ENCODE results near the gene PPT1. TPM values are rescaled to one million over a fixed set of nuclear protein-coding genes. Genes with fewer than 3 reads are reported as not detected.

Gene PPT1
- total RNA-seq = 37.7 TPM
- long read RNA-seq, full-length matches to known transcripts = 111 of 114 reads
- long read RNA-seq, partial matches to known transcripts = 1 of 114 reads
- long read RNA-seq, other reads (novel, unspliced or antisense) = 2 of 114 reads

DNA sequence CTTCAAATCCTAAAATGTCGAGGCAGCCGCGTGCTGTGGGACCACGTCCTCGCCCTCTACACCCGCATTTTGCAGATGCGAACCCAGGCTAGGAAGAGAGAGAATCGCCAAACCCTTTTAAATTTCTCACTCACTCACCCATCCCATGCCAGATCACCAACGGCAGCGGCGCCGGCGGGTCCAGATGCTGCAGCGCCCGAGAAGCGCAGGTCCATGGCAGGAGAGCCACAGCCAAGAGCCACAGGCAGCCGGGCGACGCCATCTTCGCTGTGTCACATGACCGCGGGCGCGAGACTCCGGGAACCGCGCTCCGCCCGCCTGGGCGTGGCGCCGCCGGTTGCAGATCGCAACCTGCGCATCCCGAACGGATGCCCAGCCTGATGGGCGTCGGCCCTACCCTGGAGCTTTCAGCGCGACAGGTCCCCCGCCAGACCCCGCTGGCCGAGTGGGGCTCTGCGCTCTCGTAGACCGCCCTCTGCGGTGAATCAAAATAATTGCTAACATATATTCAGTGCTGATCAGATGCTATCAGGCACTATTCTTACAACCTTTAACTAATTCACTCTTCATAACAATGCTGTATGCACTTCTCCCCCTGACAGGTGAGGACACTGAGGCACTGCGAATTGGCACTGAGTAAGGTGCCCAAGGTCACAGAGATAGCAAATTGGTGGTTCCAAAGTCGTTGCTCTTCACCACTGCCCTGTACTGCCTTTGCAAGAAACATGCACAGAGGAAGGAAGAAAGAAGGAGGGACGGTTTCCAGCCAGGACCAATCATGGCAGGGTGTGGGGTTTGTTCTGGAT lies at the start of gene PPT1:
Gene PPT1 (minus strand): TSS at position 276 of the 806 bp plus-strand sequence. CDS start 14 bp downstream, at position 262.
- DNase-seq (peak; percentile 90), ATAC-seq (ENCODE audit: poor library complexity) (peak; percentile 97)
- intact Hi-C loops (cut with DNase I) = no loop called here

DNA sequence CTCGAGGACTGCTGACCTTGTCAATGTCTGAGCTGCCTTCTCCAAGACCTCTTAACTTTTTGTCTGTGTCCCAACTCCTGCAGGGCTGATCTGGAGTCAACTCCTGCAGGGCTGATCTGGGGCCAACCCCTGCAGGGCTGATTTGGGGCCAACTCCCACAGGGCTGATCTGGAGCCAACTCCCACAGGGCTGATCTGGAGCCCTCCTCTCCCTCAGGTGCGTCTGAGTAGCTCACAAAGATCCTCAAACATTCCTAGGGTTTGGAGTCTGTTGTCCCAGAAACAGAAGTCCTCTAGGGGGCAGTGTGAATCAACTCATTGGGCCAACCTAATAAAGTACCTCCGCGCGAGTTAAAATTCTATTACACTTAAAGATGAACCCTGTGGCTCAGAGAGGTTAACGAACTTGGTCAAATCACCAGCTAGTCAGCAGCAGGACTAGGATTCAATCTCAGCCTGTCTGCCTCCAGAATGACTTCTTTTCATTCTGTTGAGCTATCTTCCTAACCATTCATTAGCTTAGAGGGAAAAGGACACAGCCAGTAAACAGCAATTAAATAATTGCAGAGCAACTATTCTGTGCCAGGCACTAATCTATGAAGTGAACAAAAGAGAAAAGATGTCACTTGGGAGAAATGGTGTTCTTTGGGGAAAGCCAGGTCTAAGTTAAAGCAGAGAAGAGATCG lies 47.0 kb upstream of the PPT1 start:
- DNase-seq (no peak), ATAC-seq (ENCODE audit: poor library complexity) (peak; percentile 78)
- intact Hi-C loops (cut with DNase I) = loop anchor here (2.0 kb wide), 1 partner anchor 195 kb away; no protein-coding TSS in a partner anchor

DNA sequence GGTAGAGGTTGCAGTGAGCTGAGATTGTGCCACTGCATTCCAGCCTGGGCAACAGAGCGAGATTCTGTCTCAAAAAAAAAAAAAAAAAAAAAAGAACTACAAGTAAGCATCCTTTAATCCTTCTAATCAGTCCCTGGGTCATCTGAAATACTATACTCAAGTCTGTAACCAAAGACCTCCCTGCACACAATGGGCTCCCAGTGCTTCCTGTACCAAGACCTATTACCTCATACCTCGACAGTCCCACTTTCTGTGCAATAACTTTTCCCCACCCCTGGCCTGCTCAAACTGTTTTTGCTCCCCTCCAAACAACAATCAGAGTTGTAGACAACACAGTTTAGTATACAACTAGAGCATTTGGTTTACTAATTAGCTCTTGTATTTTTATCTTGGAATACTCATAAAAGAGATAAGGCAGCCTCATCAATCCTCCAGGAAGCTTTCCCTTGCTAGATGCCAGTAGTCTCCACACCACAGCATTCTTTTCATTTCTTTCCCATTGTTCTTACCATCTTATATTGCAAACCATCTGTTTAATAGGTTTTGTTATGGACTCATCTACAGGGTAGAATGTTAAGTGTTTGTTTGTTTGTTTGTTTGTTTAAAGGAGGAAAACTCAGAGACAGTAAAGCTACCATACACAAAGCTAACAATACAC lies 45.0 kb upstream of the PPT1 start:
- intact Hi-C loops (cut with DNase I) = no loop called here
- no peak for DNase-seq
- ATAC-seq (ENCODE audit: poor library complexity) = no peak

DNA sequence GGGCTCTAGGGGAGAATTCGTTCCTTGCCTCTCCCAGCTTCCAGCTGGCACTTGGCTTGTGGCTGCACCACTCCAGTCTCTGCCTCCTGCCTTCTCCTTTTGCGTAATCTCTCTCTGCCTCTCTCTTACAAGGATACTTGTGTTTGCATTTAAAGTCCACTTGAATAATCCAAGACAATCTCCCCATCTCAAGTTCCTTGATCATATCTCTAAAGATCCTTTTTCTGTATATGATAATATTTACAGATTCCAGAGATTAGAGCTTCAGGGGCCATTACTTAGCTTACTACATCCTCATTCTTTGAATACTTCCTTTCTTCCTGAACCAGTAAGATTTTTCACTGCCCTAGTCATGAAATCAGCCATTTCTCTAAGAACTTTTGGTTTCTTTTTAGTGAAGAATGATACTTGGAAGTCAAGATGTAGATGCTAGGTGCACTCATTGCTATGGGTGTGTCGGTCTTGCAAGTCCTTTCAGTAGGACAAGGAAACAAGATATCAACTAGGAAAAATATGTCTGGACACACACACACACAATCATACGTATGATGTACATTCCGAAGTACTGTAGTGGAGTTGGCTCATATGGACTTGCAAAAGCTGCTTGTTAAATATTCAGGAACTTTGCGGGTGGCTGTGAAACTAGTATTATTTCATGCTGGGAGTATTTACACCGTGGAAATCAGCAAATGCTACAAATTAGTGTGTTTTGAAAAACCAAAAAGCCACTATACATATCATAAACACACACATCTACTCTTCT lies 43.3 kb upstream of the PPT1 start:
- DNase-seq = no peak
- intact Hi-C loops (cut with DNase I) = no loop called here
- ATAC-seq (ENCODE audit: poor library complexity) = no peak

DNA sequence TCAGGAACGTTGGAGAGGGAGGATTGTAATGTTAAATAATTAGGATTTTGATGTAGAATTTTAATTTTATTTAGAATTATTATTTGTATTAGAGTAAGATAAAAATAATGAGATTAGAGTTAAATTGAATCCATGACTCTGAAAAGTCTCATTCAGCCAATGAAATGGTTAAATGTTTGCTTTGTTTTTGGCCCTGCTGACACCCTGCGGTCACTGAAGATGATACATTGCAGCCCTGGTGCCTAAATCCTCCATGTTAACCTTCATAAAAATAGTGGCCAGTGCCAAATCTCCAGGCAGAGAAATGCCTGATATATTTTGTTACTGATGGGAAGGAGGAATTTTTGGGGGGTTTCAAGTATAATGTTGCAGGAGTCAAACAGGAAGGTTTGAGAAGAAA lies 36.8 kb upstream of the PPT1 start:
- ATAC-seq (ENCODE audit: poor library complexity) (no peak), DNase-seq (no peak)
- intact Hi-C loops (cut with DNase I) = no loop called here

DNA sequence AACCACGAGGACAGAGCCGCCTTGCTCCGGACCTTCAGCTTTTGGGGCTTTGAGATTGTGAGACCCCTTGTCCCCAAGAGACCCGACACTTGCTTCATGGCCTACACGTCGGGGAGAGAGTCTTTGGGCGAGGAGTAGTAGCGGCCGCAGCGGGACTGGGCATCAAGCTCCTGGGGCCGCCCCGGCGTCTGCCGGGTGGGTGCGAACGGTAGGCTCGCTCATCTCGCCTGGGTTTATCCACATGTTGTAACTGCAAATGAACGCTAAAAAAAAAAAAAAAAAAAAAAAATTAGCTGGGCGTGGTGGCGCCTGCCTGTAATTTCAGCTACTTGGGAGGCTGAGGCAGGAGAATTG lies 36.2 kb upstream of the PPT1 start:
- no peak for ATAC-seq (ENCODE audit: poor library complexity)
- intact Hi-C loops (cut with DNase I) = no loop called here
- DNase-seq = no peak

DNA sequence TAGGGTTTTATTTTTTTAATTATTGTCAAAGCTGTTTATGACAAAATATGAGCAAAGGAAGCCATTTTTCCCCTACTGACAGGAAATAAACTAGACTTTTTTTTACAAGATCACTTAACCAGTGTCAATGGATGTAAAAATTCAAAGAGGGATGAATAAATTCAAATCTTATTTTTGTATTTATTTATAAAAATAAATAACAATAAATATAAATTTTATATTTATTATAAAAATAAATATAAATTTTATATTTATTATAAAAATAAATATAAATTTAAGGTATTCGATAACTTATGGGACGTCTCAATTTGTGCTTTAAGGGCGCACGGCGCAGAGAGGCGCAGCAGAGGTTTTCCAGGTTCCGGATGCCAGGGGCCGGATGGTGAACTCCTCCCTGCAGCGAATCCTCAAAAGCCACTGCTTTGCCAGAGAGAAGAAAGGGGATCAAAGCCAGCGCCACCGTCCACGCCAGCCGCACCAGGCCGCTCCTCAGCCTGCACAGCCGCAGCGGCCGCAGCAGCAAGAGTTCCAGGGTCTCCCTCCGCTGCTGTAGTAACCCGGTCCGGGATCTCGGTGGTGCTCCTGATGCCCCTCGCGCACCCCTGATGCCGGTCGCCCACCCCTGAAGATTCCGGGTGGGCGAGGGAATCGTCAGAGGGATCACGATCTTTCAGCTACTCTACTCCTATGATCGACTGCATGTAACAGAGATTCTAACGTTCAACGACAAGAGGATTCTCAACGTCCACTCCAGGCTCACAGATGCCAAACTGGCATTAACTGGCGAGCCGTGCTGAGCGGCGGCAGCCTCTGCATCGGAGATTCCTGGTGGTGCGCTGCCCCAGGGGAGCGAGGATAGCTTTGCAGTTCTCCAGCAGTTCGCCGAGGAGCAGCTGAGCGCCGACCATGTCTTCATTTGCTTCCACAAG lies 35.6 kb upstream of the PPT1 start:
- ATAC-seq (ENCODE audit: poor library complexity) (no peak), DNase-seq (no peak)
- intact Hi-C loops (cut with DNase I) = no loop called here

DNA sequence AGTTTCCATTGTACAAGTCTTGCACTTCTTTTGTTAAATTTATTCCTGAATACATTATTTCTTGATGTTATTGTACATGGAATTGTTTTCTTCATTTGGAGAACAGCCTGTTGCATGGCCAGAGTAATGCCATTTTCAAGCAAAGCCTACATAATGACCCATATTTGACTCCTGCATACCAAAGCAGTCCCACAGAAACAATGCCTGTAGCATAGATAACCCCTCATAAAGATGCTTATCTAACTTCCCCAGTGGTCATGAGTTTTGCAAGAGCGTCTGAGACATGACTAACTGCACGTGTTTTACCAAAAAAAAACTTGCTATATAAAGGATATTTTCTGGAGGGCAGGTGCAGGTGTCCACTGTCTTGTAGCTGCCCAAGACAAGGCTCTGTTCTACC lies 33.8 kb upstream of the PPT1 start:
- intact Hi-C loops (cut with DNase I) = no loop called here
- DNase-seq = no peak
- no peak for ATAC-seq (ENCODE audit: poor library complexity)

DNA sequence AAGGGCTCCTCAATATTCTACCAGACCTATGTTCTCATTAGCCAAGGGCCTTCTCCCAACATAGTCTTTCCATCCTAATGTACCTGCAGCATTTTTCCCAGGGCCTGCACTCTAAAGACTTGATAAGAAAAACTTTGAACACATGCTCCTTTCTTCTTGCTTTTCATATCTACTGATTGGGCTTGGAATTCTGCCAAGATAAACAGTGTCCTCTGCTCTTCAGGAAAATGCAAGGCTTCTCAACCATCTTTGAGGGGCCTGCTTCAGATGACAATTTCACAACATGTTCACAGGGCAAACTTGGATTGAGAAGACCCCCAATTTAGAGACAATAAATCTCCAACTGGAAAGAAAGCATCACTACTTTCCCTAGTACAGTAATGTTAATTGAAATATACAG lies 25.8 kb upstream of the PPT1 start:
- intact Hi-C loops (cut with DNase I) = no loop called here
- ATAC-seq (ENCODE audit: poor library complexity) (no peak), DNase-seq (no peak)

DNA sequence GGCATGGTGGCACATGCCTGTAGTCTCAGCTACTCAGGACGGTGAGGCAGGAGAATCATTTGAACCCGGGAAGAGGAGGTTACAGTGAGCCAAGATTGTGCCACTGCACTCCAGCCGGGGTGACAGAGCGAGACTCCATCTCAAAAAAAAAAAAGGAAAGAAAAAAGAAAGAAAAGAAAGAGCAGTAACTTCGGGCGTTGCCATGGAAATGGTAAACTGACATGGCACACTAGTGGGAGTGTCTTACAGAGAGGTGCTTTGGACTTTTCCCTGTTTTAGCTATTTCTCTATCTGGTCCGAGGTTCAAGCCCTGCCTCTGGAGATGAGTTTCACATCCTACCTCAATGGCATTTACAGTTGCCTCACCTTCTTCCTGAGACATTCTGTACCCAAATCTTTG lies 23.1 kb upstream of the PPT1 start:
- DNase-seq (no peak), ATAC-seq (ENCODE audit: poor library complexity) (no peak)
- intact Hi-C loops (cut with DNase I) = no loop called here

DNA sequence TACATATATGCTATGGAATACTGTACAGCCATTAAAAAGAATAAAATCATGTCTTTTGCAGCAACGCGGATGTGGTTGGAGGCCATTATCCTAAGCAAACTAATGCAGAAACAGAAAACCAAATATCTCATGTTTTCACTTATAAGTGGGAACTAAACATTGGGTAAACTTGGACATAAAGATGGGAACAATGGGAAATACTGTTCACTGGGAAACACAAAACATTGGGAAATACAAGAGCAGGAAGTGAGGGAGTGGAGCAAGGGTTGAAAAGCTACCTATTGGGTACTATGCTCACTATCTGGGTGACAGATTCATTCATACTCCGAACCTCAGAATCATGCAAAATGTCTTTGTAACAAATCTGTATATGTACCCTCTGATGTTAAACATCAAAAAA lies 17.3 kb upstream of the PPT1 start:
- intact Hi-C loops (cut with DNase I) = no loop called here
- ATAC-seq (ENCODE audit: poor library complexity) (no peak), DNase-seq (no peak)

DNA sequence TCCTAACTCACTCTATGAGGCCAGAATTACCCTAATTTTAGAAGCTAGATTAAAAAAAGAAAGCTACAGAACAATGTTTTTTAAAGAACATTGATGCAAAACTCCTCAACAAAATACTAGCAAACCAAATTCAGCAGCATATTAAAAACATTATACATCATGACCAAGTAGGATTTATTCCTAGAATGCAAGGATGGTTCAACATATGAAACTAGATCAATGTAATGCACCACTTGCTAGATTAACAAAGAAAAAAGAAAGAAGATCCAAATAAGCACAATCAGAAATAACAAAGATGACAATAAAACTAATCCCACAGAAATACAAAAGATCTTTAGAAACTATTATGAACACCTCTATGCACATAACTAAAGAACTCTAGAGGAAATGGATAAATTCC lies 13.3 kb upstream of the PPT1 start:
- intact Hi-C loops (cut with DNase I) = no loop called here
- ATAC-seq (ENCODE audit: poor library complexity) (no peak), DNase-seq (no peak)

DNA sequence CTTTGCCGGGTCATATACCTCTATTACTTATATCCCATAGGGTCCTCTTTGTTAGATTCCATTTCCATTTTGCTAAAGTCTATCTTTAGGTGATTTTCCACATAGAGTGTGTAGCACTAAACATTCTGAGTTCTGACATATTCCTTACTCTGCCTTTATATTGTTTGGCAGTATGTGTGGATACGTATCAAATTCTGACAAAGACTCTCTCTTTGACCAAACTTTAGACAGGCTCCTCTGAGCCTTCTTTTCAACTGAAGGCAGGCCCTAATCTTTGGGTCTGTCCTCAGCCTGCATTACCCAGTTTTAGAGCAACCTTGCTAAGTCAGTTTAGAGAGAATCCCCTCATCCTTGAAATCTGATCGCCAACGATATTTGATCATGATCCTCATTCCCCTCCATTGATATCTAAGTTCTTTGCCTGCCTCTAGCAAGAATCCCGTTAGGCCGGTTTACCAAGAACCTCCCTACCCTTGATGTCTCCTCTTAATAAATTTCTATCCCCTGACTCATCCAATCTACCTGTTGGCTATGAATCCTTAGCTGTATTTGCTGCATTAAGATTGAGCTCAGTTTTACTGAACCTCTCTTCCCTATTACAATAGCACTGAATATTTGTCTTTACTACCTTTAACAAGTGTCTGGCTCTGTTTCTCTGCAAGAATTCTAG lies 10.4 kb upstream of the PPT1 start:
- DNase-seq (no peak), ATAC-seq (ENCODE audit: poor library complexity) (no peak)
- intact Hi-C loops (cut with DNase I) = no loop called here

DNA sequence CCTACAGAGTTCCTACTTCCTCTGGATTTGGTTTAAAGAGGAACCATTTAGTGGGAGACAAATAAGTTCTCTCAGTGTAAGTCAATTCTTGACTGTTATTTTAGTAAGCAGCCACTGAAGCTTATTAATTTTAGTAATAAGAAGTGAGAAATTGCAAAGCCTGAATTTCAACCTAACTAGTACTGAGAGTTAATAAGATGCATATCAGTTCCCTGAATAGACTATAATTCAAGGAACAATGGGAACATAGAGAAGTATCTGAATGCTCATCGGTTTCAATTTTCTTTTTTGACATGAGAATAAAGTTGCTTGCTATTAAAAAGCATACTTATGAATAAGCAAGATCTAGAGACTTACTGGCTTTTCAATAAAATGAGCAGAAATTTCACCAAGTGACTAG lies 8.0 kb upstream of the PPT1 start:
- intact Hi-C loops (cut with DNase I) = no loop called here
- ATAC-seq (ENCODE audit: poor library complexity) = no peak
- no peak for DNase-seq

DNA sequence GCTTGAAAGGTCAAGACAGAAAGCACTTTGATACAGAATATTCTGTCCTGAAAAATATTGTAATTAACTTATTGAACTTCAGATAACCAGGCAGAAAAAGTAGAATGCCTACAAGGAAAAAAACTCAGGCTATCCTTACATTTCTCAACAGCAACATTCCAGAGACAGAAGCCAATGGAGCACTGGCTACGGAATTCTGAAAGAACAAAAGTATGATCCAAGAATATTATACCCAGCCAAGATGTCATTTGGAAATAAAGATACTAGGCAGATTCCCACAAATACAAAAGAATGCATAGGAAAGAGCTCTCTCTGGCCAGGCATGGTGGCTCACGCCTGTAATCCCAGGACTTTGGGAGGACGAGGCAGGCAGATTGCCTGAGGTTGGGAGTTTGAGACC lies 5.8 kb upstream of the PPT1 start:
- DNase-seq (no peak), ATAC-seq (ENCODE audit: poor library complexity) (no peak)
- intact Hi-C loops (cut with DNase I) = no loop called here

DNA sequence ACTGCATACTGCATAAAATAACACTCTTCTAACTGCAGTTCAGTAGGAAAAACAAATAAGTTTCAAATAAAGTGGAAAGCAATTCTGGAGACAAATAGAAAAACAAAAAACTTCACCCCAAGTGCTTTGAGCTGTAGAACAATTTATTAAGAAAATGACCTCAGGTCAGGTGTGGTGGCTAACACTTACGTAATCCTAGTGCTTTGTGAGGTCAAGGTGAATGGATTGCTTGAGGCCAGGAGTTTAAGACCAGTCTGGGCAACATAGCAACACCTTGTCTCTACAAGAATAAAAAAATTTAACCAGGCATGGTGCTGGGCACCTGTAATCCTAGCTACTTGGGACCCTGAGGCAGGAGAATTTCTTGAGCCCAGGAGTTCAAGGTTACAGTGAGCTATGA lies 5.0 kb upstream of the PPT1 start:
- ATAC-seq (ENCODE audit: poor library complexity) (no peak), DNase-seq (no peak)
- intact Hi-C loops (cut with DNase I) = no loop called here

DNA sequence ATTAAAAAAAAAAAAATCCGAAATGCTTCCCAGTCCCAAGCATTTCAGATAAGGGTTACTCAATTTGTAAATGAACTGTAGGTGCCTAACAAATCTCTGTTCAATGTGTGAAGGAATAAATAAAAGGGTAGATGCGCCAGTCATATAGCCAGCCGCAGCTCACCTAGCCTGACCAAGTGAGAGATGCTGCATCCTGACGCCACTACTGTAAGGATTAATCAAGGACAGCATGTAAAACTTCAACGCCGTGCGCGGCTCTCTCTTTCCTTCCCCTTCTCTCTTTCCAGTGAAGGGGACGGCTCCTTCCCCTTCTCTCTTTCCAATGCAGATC lies 441 bp downstream of the PPT1 start:
- DNase-seq = no peak
- peak; percentile 31 for ATAC-seq (ENCODE audit: poor library complexity)
- intact Hi-C loops (cut with DNase I) = no loop called here

DNA sequence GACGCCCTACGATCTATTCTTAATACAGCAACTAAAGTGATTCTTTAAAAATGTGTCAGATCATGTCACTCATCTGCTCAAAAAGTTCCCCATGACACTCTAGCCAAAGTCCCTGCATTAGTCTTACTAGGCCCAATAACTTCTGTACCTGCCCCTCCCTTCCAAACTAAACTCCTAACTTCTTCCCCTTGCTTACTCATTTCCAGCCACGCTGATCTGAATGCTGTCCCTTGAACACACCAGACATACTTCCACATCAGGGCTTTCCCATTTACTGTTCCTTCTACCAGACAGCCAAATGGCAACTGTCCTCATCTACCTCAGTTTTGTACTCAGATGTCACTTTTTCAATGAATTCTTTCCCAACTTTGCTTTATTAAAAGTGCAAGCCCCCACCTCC lies 1.2 kb downstream of the PPT1 start:
- intact Hi-C loops (cut with DNase I) = no loop called here
- DNase-seq (no peak), ATAC-seq (ENCODE audit: poor library complexity) (no peak)
